Suprapubic skin (tissue), 4 donors: ENCODE measurements around the gene ASTN2. TPM values are rescaled to one million over a fixed set of nuclear protein-coding genes. Genes with fewer than 3 reads are reported as not detected.

Experiments
- DNase-seq, 2 donors: peaks; one replicate each; pipeline ENCODE4 v3.0.0-alpha.2; 2019; ENCODE audit warnings: low spot score in 2 of 2
- H3K27ac ChIP-seq: fragments of 200-600 bp; sonication (generic); one replicate; pipeline ENCODE4 v1.5.1; 2019
- H3K27me3 ChIP-seq: fragments of 200-600 bp; sonication (generic); one replicate; pipeline ENCODE4 v1.5.1; 2019
- H3K36me3 ChIP-seq: fragments of 200-600 bp; sonication (generic); one replicate; pipeline ENCODE4 v1.5.1; 2019
- H3K4me1 ChIP-seq: fragments of 200-600 bp; sonication (generic); one replicate; pipeline ENCODE4 v1.5.1; 2019
- H3K4me3 ChIP-seq: fragments of 200-600 bp; sonication (generic); one replicate; pipeline ENCODE4 v1.5.1; 2019; ENCODE audit warnings: mild to moderate bottlenecking
- H3K9me3 ChIP-seq: fragments of 200-600 bp; sonication (generic); one replicate; pipeline ENCODE4 v1.5.1; 2019
- EP300 ChIP-seq: sonication (generic); formaldehyde crosslinking; IDR thresholded peaks from one replicate; pipeline ENCODE4 v1.6.1; 2017; ENCODE audit warnings: antibody characterized with exemption
- POLR2A ChIP-seq, 2 donors: fragments of 450-650 bp; IDR thresholded peaks; one replicate each; pipeline ENCODE4 v1.6.1; 2017; ENCODE audit warnings: antibody characterized with exemption in 2 of 2, mild to moderate bottlenecking in 2 of 2, moderate library complexity in 2 of 2
- POLR2AphosphoS5 ChIP-seq, 3 donors: sonication (generic); formaldehyde crosslinking; IDR thresholded peaks; one replicate each; pipeline ENCODE4 v1.6.1; 2017; ENCODE audit warnings: antibody characterized with exemption in 3 of 3
- WGBS: methylation state at CpG from one replicate; pipeline ENCODE4 v1.1.5; 2018; 5-methylcytosine and 5-hydroxymethylcytosine counted together
- total RNA-seq, 4 donors: library from RNA; depleted of rRNA; stranded (reverse); fragments of >200 nt; gene quantifications; one replicate each; pipeline ENCODE4 v1.1.0, GENCODE V29; 2016
- TF ChIP-seq, protein P1 (sequence below), 2 donors: fragments of 200-600 bp in 1 of 2; fragments of 450-650 bp in 1 of 2; sonication (generic) in 1 of 2; IDR thresholded peaks; one replicate each; pipeline ENCODE4 v1.5.1; 2016 to 2019; ENCODE audit warnings: antibody characterized with exemption in 2 of 2, mild to moderate bottlenecking in 1 of 2, moderate library complexity in 1 of 2

Gene ASTN2
- total RNA-seq, 4 donors from 2014 or later: 2.0 to 6.9 (median 3.8) TPM

GRCh38 chr9:116525611-116526010, 889.2 kb downstream of the ASTN2 start:
- Histone ChIP-seq H3K27ac (no peak overlapping the region), H3K36me3 (no peaks in the 10 kb centered on the region), H3K4me1 (no peaks in the 10 kb centered on the region), H3K9me3 (peaks cover 2% of the 10 kb centered on the region), H3K27me3 (no peaks in the 10 kb centered on the region), H3K4me3 (no peak overlapping the region)
- no peak for TF ChIP-seq POLR2A (IDR thresholded peaks at IDR 0.05)
- TF ChIP-seq EP300: no peak
- TF ChIP-seq POLR2AphosphoS5 (IDR thresholded peaks at IDR 0.05): no peak
- TF ChIP-seq, protein P1, sequence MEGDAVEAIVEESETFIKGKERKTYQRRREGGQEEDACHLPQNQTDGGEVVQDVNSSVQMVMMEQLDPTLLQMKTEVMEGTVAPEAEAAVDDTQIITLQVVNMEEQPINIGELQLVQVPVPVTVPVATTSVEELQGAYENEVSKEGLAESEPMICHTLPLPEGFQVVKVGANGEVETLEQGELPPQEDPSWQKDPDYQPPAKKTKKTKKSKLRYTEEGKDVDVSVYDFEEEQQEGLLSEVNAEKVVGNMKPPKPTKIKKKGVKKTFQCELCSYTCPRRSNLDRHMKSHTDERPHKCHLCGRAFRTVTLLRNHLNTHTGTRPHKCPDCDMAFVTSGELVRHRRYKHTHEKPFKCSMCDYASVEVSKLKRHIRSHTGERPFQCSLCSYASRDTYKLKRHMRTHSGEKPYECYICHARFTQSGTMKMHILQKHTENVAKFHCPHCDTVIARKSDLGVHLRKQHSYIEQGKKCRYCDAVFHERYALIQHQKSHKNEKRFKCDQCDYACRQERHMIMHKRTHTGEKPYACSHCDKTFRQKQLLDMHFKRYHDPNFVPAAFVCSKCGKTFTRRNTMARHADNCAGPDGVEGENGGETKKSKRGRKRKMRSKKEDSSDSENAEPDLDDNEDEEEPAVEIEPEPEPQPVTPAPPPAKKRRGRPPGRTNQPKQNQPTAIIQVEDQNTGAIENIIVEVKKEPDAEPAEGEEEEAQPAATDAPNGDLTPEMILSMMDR (IDR thresholded peaks at IDR 0.05): no peak
- WGBS: 82% methylated on average over 1 of the region's 1 CpG
- no peak for DNase-seq

DNA sequence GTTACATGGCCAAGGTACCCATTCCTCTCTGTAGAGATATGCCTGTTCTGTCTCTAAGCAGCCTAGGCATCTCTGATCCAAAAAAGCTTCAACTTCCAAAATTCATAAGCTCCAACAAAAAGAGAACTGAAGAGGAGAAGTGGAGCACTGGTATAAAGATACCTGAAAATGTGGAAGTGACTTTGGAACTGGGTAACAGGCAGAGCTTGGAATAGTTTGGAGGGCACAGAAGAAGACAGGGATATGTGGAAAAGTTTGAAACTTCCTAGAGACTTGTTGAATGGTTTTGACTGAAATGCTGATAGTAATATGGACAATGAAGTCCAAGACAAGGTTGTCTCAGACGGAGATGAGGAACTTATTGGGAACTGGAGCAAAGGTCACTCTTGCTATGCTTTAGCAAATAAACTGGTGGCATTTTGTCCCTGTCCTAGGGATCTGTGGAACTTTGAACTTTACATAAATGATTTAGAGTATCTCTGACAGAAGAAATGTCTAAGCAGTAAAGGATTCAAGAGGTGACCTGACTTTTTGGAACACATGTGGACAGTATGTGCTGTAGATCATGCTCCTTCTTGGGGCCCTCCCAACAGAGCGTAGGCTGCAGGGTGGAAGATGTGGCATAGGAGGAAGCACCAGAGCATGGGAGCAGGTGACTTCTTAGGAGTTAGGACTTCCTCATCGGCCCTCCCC, 889.9 kb downstream of the ASTN2 start:
- TF ChIP-seq EP300 (no peak), POLR2A (IDR thresholded peaks at IDR 0.05) (no peak), POLR2AphosphoS5 (IDR thresholded peaks at IDR 0.05) (no peak)
- TF ChIP-seq, protein P1 (IDR thresholded peaks at IDR 0.05): no peak
- DNase-seq: no peak
- no peaks in the 10 kb centered on the region for H3K36me3 ChIP-seq
- no peaks in the 10 kb centered on the region for H3K27me3 ChIP-seq
- peaks cover 5% of the 10 kb centered on the region for H3K9me3 ChIP-seq
- no peak overlapping the region for H3K27ac ChIP-seq
- H3K4me3 ChIP-seq: no peak overlapping the region
- 91% methylated on average over 3 of the region's 3 CpGs for WGBS
- no peaks in the 10 kb centered on the region for H3K4me1 ChIP-seq

DNA sequence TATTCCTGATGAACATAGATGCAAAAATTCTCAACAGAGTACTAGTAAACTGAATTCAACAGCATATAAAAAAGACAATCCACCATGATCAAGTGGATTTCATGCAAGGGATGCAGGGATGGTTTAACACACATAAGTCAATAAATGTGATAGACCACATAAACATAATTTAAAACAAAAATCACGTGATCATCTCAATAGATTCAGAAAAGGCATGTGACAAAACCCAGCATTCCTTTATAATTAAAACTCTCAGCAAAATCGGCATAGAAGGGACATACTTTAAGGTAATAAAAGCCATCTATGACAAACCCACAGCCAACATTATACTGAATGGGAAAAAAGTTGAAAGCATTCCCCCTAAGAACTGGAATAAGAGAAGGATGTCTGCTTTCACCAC, 894.6 kb downstream of the ASTN2 start:
- no peak overlapping the region for H3K27ac ChIP-seq
- H3K9me3 ChIP-seq: peaks cover 5% of the 10 kb centered on the region
- H3K27me3 ChIP-seq: no peaks in the 10 kb centered on the region
- H3K36me3 ChIP-seq: no peaks in the 10 kb centered on the region
- H3K4me3 ChIP-seq: no peak overlapping the region
- 76% methylated on average over 2 of the region's 2 CpGs for WGBS
- H3K4me1 ChIP-seq: no peaks in the 10 kb centered on the region
- no peak for TF ChIP-seq POLR2AphosphoS5 (IDR thresholded peaks at IDR 0.05)
- no peak for DNase-seq

DNA sequence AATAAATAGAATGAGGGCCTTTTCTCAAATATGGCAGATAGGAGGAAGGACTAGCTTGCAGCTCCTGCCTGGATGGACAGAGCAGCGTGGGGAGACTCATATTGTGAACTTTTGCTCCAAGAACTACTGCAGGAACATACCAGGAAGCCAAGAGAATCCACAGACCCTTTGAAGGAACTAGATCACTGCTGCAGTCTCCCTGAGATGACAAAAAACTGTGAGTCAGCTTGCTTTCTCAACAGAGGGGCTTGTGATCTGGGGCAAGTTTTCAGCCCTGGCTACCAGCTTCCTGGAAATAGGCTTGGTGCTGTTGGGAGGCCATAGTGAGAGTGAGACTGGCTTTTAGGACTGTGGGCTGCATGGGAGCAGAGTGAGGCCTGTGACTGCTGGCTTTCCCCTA, 898.4 kb downstream of the ASTN2 start:
- Histone ChIP-seq H3K27ac (no peak overlapping the region), H3K36me3 (no peaks in the 10 kb centered on the region), H3K4me1 (no peaks in the 10 kb centered on the region), H3K4me3 (no peak overlapping the region), H3K27me3 (no peaks in the 10 kb centered on the region), H3K9me3 (peaks cover 5% of the 10 kb centered on the region)
- WGBS: 58% methylated on average over 1 of the region's 1 CpG
- TF ChIP-seq POLR2AphosphoS5 (IDR thresholded peaks at IDR 0.05) (no peak), EP300 (no peak), POLR2A (IDR thresholded peaks at IDR 0.05) (no peak)
- TF ChIP-seq, protein P1 (IDR thresholded peaks at IDR 0.05): no peak
- DNase-seq: no peak

DNA sequence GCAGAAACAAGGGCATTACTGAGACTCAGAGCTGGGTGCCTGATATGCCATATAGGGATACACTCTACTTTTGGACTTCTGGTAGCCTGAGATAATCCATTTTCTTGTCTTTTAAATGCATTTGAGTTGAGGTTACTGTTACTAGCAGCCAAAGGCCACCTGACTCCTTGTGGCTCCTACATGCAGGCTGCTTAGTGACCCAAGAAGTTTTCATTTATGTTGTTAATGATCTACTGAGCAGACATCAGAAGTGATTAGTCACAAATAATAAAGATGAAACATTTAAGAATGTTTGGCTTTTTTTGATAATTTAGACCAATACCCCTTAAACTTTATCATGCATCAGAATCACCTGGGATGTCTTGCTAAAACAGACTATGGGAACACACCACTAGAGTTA, 899.3 kb downstream of the ASTN2 start:
- H3K9me3 ChIP-seq: peaks cover 3% of the 10 kb centered on the region
- H3K36me3 ChIP-seq: no peaks in the 10 kb centered on the region
- no peak overlapping the region for H3K27ac ChIP-seq
- no peak overlapping the region for H3K4me3 ChIP-seq
- no peak for DNase-seq
- no peak for TF ChIP-seq POLR2AphosphoS5 (IDR thresholded peaks at IDR 0.05)
- no peak for TF ChIP-seq POLR2A (IDR thresholded peaks at IDR 0.05)
- no peak for TF ChIP-seq EP300
- TF ChIP-seq, protein P1 (IDR thresholded peaks at IDR 0.05): no peak
- H3K27me3 ChIP-seq: no peaks in the 10 kb centered on the region
- no peaks in the 10 kb centered on the region for H3K4me1 ChIP-seq

- no peaks in the 10 kb centered on the region for H3K9me3 ChIP-seq
- 82% methylated on average over 4 of the region's 4 CpGs for WGBS
- H3K36me3 ChIP-seq: no peaks in the 10 kb centered on the region
- no peak for DNase-seq
- no peaks in the 10 kb centered on the region for H3K27me3 ChIP-seq
- no peaks in the 10 kb centered on the region for H3K4me1 ChIP-seq
- no peak for TF ChIP-seq POLR2AphosphoS5 (IDR thresholded peaks at IDR 0.05)
- TF ChIP-seq, protein P1 (IDR thresholded peaks at IDR 0.05): no peak
- no peak overlapping the region for H3K4me3 ChIP-seq
- H3K27ac ChIP-seq: no peak overlapping the region
These were observed 908.2 kb downstream of the ASTN2 start for GRCh38 chr9:116506685-116507084.
